GM21381 (cell line): ENCODE measurements around the gene LORICRIN.
"Not testable (repeated sequence)": the region's sequence is repeated elsewhere in the genome, so short reads cannot be mapped to it uniquely, and the experiment has no call there.

Source experiments
- ATAC-seq: cut with Tn5 transposase; IDR thresholded peaks from one replicate; pipeline ENCODE4 v1.9.1; 2021; ENCODE audit warnings: mild to moderate bottlenecking, moderate library complexity; ENCODE audit not compliant: unreplicated experiment

LORICRIN gene, protein sequence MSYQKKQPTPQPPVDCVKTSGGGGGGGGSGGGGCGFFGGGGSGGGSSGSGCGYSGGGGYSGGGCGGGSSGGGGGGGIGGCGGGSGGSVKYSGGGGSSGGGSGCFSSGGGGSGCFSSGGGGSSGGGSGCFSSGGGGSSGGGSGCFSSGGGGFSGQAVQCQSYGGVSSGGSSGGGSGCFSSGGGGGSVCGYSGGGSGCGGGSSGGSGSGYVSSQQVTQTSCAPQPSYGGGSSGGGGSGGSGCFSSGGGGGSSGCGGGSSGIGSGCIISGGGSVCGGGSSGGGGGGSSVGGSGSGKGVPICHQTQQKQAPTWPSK

DNA sequence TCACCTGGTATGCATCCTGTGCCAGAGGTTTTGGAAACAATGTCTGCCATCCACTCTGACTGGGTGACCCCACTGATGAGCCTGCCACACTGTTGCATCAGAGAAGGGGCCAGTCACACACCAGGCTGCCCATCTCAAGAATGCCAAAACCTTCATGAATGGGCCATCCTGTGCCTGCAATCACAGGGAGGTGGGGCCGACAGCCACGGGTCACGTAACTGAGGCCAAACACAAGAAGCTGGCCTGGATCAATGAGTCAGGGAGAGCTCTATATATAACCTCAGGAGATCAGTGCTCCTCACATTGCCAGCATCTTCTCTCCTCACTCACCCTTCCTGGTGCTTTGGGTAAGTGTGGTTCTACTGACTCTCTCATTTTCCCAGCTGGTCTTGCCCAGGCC is at the start of gene LORICRIN:
Gene LORICRIN (plus strand): TSS at position 301 of the 400 bp plus-strand sequence. CDS start 1,263 bp downstream, outside the sequence.
- ATAC-seq, result no peak

DNA sequence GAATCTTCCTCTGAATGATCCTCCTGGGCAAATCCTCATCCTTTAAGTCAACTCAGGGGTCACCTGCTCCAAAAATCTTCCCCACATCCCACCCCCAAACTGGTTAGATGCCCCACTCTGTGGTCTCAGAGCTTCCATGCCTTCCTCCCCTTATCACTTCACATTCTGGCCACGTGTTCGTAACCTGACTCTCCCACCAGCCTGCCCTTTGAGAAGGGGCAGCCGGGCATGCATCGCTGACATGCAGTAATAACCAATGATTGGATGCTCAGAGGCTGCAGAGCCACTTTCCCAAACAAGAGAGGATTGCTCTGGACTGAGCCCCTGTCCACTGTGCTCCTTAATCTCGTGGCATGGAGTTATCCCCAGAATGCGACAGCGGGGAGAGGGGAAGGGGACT is 49.3 kb upstream of the LORICRIN start:
- no peak for ATAC-seq

- ATAC-seq, result no peak
Observed at GRCh38 chr1:153212201-153212600, 47.3 kb upstream of the LORICRIN start.

GRCh38 chr1:153213519-153213918 is 46.0 kb upstream of the LORICRIN start:
- no peak for ATAC-seq

- ATAC-seq, result no peak
Observed at GRCh38 chr1:153217212-153217611, 42.3 kb upstream of the LORICRIN start, which contains the start of gene PRR9. Gene PRR9 (plus strand): TSS chr1:153217584. CDS start chr1:153218145, 561 bp downstream.

DNA sequence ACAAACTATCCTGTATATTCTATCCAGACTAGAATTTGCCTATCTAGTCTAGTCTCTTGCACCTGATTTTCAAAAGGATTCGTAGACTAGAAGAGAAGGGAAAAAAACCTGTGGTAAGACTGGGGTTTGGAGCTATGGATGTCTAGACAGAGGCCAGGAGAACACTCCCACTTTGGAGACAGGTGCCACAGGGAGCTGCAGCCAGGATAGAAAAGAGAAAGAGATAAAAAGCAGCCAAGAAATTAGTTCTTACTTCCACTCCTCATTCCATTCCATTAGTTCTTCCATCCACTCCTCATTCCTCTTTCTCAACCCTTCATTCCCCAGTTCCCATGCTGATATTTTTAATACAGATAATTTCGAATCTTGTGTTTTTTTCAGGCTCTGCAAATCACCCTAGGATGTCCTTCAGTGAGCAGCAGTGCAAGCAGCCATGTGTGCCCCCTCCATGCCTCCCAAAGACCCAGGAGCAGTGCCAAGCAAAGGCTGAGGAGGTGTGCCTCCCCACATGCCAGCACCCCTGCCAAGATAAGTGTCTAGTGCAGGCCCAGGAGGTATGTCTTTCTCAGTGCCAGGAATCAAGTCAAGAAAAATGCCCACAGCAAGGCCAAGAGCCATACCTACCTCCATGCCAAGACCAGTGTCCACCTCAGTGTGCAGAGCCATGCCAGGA is 41.6 kb upstream of the LORICRIN start:
- no peak for ATAC-seq

- ATAC-seq, result no peak
Observed at GRCh38 chr1:153220606-153221303, 38.7 kb upstream of the LORICRIN start.

GRCh38 chr1:153223040-153223891 is 36.2 kb upstream of the LORICRIN start:
- ATAC-seq, result peak; percentile 52

GRCh38 chr1:153227810-153228209 is 31.7 kb upstream of the LORICRIN start:
- ATAC-seq, result no peak

DNA sequence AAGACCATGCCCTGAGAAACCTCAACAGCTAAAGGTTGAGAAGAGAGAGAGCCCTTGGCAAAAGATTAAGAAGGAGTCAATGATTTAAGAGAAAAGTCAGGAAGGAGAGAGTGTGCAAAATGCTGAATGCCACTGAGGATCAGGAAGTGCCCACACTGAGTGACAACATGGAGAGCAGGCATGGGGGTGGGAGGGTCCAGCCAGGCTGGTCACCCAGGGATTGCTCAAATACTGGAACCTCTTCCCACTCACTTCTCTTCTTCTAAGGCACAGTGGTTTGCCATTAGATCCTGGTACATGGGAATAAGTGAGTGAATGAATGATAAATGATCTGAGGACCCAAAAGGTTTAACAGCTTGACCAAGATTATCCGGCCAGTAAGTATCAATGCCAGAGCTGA is 31.0 kb upstream of the LORICRIN start:
- ATAC-seq, result no peak

DNA sequence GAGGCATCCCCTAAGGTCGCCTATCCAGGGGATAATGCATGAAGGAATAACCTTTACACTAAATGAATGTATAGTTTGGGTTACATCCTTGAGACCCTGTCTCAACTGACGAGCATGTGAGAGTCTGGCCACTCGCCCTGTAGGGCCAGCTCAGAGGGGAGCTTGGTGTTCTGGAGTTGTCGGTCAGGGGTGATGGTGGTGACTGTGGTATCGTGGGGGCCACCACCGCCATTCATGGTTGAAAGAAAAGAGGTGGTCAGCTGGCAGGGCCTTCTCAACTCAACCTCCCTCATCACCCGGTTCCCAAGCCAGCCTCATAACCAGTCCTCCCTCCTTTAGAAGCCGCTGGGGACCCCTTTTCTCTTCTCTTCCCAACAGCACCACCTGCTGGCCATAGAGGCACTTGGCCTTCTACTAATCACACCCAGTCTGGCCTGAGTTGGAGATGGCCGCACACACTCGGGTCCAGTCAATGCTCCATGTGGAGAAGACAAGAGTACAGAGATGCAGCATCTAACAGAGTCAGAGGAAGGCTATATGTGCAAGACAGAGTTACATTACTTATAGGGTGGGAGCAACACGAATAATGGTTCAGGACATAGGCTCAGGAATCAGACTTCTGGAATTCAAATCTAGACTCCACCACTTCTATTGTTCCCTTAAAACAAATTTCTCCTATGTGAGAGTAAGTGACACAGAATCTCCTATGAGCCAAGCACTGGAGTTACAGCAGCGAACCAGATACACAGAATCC is 30.2 kb upstream of the LORICRIN start:
- not testable (repeated sequence) for ATAC-seq

- no peak for ATAC-seq
Observed at GRCh38 chr1:153231363-153231762, 28.1 kb upstream of the LORICRIN start.

DNA sequence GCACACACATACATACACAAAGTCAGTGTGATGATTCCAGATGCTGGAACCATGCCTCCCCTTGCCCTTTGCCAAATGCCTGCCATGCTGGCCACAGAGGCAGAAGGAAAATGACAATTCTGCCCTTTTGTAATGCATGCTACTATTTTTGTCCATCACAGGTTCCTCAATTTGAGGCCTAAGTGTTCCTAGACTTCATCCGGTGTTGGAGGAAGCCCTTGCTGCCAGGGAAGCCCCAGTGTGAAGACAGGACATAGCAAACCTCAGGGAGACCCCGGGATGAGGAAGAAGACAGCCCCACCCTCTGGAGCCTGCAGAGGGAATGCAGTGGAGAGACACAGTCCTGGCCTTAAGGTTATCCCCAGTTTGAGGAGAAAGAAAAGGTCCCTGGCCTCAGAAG is 27.7 kb upstream of the LORICRIN start:
- no peak for ATAC-seq

DNA sequence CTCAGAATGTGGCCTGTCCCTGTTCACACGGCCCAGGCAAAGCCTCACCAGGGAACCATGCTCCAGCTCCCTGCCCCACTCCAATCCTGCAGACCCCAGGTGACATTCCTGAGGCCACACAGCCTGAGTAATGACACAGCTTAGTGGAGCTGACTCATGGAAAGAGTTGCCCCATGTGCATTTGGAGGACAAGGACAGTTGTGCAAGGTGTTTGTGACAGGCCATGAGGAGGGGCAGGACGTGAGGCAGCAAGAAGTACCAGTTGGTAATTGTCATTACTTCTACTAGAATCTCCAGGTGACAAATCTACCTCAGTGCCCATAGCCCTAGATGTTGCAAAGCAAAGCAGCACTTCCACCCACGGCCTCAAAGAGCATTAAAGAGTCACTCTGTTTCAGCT is 26.9 kb upstream of the LORICRIN start:
- ATAC-seq, result no peak

- ATAC-seq, result no peak
Observed at GRCh38 chr1:153233448-153233847, 26.0 kb upstream of the LORICRIN start.

- ATAC-seq, result no peak
Observed at GRCh38 chr1:153238527-153238926, 21.0 kb upstream of the LORICRIN start.

DNA sequence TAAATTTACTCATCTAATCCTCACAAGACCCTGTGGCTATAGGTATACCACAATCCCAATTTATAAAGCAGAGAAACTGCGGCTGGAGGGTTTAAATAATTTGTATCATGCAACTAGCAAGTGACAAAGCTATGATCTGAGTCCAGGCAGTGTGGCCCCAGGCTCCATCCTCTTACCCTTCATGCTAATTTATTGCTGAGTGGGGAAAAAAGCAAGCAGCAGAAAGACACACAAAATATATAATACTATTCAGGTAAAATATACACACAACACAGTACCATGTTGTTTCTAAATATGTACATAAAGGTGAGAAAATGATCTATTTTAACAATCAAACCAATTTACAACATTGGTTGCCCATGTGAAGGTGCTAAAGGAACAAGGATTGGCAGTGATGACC is 17.3 kb upstream of the LORICRIN start:
- ATAC-seq, result no peak

DNA sequence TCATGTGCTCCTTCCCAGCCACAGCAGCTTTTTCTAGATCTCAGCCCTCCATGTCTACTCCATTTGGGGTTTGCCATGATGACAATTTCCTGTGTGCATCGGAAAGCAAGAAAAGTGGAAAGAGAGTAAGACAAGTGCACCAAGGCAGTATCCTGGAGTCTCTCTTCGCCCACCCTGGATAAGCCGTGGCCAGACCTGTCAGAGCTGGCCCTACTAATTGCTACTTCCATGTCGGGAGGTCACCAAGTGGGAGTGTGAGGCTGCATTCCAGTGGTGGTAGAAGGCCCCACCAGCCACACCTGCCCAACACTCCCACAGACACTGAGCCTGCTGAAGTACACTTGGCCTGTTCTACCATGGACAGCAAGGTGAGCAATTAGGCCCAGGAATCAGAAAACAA is 14.0 kb upstream of the LORICRIN start:
- ATAC-seq, result no peak

DNA sequence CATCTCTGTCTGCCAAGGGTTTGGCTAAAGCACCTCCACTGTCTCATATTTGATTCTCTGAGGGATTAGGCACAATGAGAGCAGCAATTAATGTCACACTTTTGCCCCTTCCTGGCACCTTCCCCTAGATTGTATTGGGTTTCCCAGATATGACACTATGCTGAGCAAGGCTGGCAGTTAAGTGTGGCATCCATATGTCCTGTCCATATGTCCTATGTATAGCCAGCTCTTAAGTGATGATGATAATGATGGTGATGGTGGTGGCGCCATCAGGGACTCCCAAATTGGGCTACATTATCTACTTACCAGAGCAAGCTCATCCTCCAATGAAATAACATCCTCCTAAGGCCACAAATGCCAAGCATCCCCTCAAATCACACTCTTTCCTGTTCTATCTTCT is 13.5 kb upstream of the LORICRIN start:
- no peak for ATAC-seq

- ATAC-seq, result no peak
Observed at GRCh38 chr1:153246825-153247224, 12.7 kb upstream of the LORICRIN start.
